GM12891 (cell line): ENCODE results near the gene NFX1.
"Not testable (repeated sequence)": the region's sequence is repeated elsewhere in the genome, so short reads cannot be mapped to it uniquely, and the experiment has no call there.

Source experiments
- DNase-seq: peaks from one replicate; pipeline ENCODE4 v3.0.0; 2011; ENCODE audit warnings: low spot score; ENCODE audit not compliant: insufficient read length
- FAIRE-seq: peaks from 2 replicates; lab custom pipeline; 2011; peaks lifted over from hg19 to GRCh38; lab: Jason Lieb, UNC
- PAX5 ChIP-seq: IDR thresholded peaks from 2 replicates; pipeline ENCODE4 v1.6.1; 2011; ENCODE audit warnings: low read length, moderate library complexity, mild to moderate bottlenecking; ENCODE audit not compliant: insufficient read depth, severe bottlenecking
- POLR2A ChIP-seq: IDR thresholded peaks from 2 replicates; pipeline ENCODE4 v1.6.1; 2011; ENCODE audit warnings: low read depth, low read length, control low read depth
- POLR2AphosphoS5 ChIP-seq: IDR thresholded peaks from 2 replicates; pipeline ENCODE4 v1.6.1; 2011; ENCODE audit warnings: low read depth, low read length, control low read depth
- POU2F2 ChIP-seq: IDR thresholded peaks from 2 replicates; pipeline ENCODE4 v1.6.1; 2011; ENCODE audit warnings: low read depth, mild to moderate bottlenecking, control low read depth, low read length, moderate library complexity
- SPI1 ChIP-seq: IDR thresholded peaks from 2 replicates; pipeline ENCODE4 v1.6.1; 2011; ENCODE audit warnings: low read depth, low read length, control low read depth
- TAF1 ChIP-seq: IDR thresholded peaks from 2 replicates; pipeline ENCODE4 v1.6.1; 2011; ENCODE audit warnings: low read depth, low read length, control low read depth

Gene NFX1

DNA sequence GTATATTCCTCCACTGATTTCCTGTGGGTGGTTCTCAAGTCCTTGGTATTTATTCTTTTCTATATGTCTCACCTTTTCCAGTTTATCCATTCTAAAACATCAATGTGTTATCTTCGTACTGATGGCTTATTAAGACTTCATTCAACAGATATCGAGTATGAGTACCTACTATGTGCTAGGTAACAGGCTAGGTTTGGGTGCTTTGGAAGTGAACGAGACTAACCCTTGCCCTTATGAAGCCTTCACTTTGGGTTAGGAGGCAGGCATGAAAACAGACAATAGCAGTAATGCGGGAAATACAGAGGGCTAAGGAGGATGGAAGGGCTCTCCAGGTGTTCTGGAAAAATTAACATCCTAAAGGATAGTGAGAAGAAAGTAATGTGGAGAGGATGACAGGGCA is 58.7 kb downstream of the NFX1 start:
- no peak for TF ChIP-seq POU2F2
- no peak for TF ChIP-seq POLR2AphosphoS5
- no peak for TF ChIP-seq POLR2A
- no peak for TF ChIP-seq SPI1
- TF ChIP-seq TAF1 = no peak
- TF ChIP-seq PAX5 = no peak
- no peak for FAIRE-seq
- DNase-seq = no peak

DNA sequence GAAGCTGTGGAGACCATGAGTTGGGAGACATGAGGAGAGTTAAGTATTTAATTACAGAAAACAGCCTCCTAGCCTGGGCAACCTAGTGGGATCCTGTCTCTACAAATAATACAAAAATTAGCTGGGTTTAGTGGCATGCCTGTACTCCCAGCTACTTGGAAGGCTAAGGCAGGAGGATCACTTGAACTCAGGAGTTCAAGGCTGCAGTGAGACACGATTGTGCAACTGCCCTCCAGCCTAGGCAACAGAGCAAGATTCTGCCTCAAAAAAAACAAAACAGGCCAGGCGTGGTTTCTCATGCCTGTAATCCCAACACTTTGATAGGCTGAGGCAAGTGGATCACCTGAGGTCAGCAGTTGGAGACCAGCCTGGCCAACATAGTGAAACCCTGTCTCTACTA is 59.4 kb downstream of the NFX1 start:
- FAIRE-seq = no peak
- TF ChIP-seq POU2F2 = no peak
- TF ChIP-seq POLR2A = no peak
- no peak for TF ChIP-seq POLR2AphosphoS5
- no peak for TF ChIP-seq SPI1
- TF ChIP-seq PAX5 = no peak
- TF ChIP-seq TAF1 = no peak
- DNase-seq = no peak

DNA sequence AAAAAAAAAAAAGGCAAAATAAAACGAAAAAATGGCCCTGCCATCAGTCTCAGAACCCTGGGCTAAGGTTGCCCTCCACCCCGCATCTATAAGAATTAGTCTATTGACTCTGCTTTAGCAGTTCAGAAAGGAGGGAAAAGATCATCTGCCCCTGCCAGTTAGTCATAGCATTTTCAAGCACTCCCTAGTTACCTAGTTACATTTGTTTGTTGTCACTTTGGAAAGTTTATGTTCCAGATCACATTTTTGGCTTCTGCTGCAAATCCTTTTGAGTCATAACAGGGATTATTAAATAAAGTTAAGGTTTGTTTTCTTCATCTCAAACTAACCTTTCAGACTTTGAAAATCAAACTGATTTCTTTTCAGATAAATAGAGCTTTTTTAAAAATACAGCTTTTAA is 60.0 kb downstream of the NFX1 start:
- FAIRE-seq = no peak
- no peak for DNase-seq
- TF ChIP-seq PAX5 (no peak), TAF1 (no peak), POU2F2 (no peak), SPI1 (no peak), POLR2A (no peak), POLR2AphosphoS5 (no peak)

DNA sequence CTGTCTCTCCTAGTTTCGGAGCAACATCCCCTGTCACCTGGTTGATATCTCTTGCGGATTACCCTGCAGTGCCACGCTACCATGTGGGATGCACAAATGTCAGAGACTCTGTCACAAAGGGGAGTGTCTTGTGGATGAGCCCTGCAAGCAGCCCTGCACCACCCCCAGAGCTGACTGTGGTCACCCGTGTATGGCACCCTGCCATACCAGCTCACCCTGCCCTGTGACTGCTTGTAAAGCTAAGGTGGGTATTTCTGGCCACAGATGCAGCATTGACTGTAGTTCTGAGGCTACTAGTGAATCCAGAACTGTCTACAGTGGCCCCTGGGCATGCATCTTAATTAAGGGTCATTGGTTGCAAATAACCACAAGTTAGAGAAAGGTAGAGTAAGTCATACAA is 61.2 kb downstream of the NFX1 start:
- TF ChIP-seq POU2F2 = no peak
- TF ChIP-seq TAF1 = no peak
- TF ChIP-seq SPI1 = no peak
- TF ChIP-seq POLR2A = no peak
- TF ChIP-seq POLR2AphosphoS5 = no peak
- DNase-seq (no peak), FAIRE-seq (no peak)

DNA sequence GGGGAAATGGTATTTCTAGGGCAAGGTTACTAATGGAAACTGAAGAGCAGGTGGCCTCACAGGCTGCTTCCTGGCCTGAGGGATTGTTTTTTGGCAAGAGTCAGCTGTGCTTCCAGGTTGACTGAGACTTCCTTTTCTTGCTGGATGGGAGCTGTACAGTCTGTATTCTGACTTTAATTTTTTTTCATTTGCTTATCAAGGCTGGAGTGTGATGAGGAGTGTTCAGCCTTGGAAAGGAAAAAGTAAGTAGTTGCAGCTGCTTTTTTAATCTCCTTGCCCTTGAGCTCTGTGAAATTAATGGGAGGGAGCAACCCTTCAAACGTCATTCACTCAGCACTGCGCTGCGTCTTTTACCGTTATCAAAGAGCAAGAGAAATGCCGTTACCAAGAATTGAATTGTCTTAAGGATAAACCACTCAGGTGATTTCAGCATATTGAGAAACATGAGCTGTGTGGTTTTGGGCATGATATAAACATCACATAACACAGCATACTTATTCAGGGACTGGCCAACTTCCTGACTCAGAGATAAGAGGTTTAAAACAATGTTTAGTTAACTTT is 64.4 kb downstream of the NFX1 start:
- DNase-seq (no peak), FAIRE-seq (no peak)
- TF ChIP-seq PAX5 (no peak), TAF1 (no peak), SPI1 (no peak)

DNA sequence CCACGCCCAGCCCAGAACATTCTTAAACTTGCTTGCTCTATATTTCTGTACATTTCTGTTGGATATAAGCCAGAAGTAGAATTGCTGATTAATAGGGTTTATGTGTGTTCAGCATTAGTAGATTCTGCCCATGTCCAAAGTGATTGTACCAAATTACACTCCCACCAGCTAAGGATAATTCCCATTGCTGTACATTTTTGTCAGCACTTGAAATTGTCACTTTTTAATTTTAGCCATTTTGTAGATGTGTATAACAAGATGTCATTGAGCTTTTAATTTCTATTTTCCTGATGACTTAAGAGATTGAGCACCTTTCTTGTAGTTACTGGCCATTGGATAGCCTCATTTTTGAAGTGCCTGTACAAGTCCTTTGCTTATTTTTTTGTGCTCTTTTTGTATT is 65.6 kb downstream of the NFX1 start:
- no peak for FAIRE-seq
- TF ChIP-seq SPI1 = no peak
- no peak for TF ChIP-seq POU2F2
- TF ChIP-seq POLR2AphosphoS5 = no peak
- no peak for TF ChIP-seq TAF1
- no peak for TF ChIP-seq PAX5
- TF ChIP-seq POLR2A = no peak
- no peak for DNase-seq

DNA sequence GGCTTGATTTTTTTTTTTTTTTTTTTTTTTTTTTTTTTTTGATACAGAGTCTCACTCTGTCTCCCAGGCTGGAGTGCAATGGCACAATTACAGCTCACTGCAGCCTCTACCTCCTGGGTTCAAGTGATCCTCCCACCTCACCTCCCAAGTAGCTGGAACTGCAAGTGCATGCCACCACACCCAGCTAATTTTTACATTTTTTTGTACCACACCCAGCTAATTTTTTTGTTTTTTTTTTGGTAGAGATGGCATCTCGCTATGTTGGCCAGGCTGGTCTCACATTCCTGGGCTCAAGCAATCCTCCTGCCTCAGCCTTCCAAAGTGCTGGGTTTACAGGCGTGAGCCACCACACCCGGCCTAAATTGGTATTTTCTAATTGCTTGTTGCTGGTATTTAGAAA is 68.3 kb downstream of the NFX1 start:
- DNase-seq, FAIRE-seq: not testable (repeated sequence)

DNA sequence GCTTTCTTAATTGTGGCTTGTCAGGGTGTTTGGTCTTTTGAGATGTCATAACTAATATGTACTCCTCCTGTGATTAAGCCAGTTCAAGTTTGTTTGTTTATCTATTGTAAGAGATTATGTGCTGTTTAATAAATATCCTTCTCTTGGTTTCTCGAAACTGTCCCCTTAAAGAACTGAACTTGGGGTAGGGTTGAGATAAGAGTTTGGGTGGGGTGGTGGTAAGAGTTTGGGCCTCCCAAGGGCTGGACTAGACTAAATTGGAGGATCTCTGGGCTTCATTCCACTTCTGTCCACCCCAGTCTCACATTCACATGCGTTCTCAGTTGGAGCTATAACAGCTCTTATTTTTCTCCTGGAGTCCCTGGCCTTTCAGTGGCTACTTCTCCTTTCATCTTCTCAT is 73.8 kb downstream of the NFX1 start:
- no peak for DNase-seq
- TF ChIP-seq PAX5 = no peak
- TF ChIP-seq POLR2A = no peak
- TF ChIP-seq SPI1 = no peak
- no peak for TF ChIP-seq TAF1
- TF ChIP-seq POU2F2 = no peak
- no peak for FAIRE-seq

DNA sequence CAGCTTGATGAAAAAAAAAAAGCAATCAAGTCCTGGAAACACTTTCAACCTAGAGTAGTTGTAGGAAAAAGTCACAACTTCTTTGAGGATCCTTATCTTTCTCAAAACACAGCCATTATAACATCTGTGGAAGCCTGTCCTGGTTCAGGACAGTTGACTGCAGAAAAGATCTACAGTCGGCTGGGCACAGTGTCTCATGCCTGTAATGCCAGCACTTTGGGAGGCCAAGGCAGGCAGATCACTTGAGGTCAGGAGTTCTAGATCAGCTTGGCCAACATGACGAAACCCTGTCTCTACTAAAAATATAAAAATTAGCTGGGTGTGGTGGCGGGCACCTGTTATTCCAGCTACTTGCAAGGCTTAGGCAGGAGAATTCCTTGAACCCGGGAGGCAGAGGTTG is 74.5 kb downstream of the NFX1 start:
- DNase-seq, FAIRE-seq: not testable (repeated sequence)

DNA sequence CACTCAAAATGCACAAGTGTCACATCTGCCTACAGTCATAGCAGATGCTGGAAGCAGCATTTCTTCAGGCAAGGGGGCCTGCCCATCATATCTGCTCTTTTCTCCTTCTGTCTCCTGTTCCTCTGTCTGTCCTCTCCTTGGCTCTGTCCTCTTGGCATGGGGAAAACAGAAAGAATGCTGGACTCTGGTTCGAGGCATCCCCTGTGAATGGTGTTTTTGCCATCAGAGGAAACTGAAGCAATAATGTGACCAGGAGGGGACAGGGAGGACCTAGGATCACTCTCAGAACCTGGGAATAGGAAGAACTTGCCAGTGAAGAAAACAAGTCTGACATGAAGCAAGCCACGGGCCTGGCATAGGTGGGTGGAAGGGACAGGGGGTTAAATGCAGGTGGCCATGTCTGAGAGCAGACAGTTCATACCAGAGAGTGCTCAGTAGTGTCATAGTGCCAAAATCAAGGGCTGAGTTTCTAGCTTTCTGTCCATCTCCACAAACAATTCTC is 76.7 kb downstream of the NFX1 start:
- no peak for DNase-seq
- no peak for FAIRE-seq
- TF ChIP-seq POU2F2 (no peak), SPI1 (no peak), POLR2A (no peak), TAF1 (no peak), PAX5 (no peak)

DNA sequence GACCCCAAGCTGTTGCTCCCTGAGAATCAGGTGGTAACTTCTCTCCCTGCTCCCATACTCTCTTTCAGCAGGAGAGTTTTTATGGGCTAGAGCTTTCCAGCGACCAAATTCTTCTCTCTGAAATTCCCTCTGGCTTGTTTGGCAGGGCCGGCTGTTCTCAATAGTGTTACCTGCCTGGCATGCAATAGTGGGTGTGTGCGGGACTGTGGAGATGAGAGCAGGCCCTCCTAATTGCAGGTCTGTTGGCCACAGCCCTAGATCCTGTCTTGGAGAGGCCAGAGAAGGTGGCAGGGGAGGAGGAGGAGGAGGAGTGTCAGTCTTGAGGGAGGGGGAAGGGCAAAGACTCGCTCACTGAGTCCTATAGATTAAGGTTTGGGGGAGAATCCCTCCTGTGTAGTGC is 82.6 kb downstream of the NFX1 start:
- no peak for DNase-seq
- no peak for TF ChIP-seq POLR2A
- no peak for TF ChIP-seq POU2F2
- no peak for TF ChIP-seq TAF1
- no peak for TF ChIP-seq POLR2AphosphoS5
- no peak for TF ChIP-seq SPI1
- TF ChIP-seq PAX5 = no peak
- FAIRE-seq = no peak
